K562 (cell line): ENCODE measurements around the gene FSTL3. TPM values are rescaled to one million over a fixed set of nuclear protein-coding genes. Genes with fewer than 3 reads are reported as not detected.

ENCODE experiments used
- CBX8 ChIP-seq: fragments of 200-600 bp; sonication (generic); IDR thresholded peaks from 2 replicates; pipeline ENCODE4 v1.6.1; 2012; ENCODE audit warnings: borderline replicate concordance, mixed run types, low read depth, mild to moderate bottlenecking, moderate library complexity, mixed read lengths, low read length, control low read depth, inconsistent platforms; ENCODE audit not compliant: poor library complexity, severe bottlenecking; ENCODE audit errors: extremely low read depth
- CEBPG ChIP-seq, 3 experiments: fragments of 200-800 bp in 1 of 3; sonication (Bioruptor generic) in 1 of 3; sonication (generic) in 1 of 3; formaldehyde crosslinking in 1 of 3; IDR thresholded peaks in 2 of 3; conservative IDR thresholded peaks in 1 of 3; 2 replicates each; pipeline versions ENCODE4 v1.6.1 to v1.8.0; 2016 to 2022; ENCODE audit warnings: missing compliant biosample characterization in 2 of 3, missing genetic modification characterization in 2 of 3, mild to moderate bottlenecking in 1 of 3, missing genetic modification reagents in 1 of 3
- FOXK1 ChIP-seq: sonication (generic); formaldehyde crosslinking; IDR thresholded peaks from 2 replicates; pipeline ENCODE4 v1.8.0; 2022; ENCODE audit warnings: missing genetic modification reagents, mild to moderate bottlenecking, borderline replicate concordance
- HINFP ChIP-seq: fragments of 450-650 bp; conservative IDR thresholded peaks from 2 replicates; pipeline ENCODE4 v1.6.1; 2016; ENCODE audit warnings: missing genetic modification characterization, low read depth, mild to moderate bottlenecking, control low read depth, missing compliant biosample characterization
- HSF4 ChIP-seq: fragments of 250-450 bp; sonication (Bioruptor Pico); IDR thresholded peaks from 2 replicates; pipeline ENCODE4 v2.1.2; 2022; ENCODE audit warnings: mild to moderate bottlenecking, moderate library complexity, borderline replicate concordance
- KAT7 ChIP-seq: sonication (generic); formaldehyde crosslinking; IDR thresholded peaks from 2 replicates; pipeline ENCODE4 v1.8.0; 2022; ENCODE audit warnings: missing genetic modification reagents, mild to moderate bottlenecking, borderline replicate concordance
- KLF13 ChIP-seq: fragments of 450-650 bp; IDR thresholded peaks from 2 replicates; pipeline ENCODE4 v1.6.1; 2016; ENCODE audit warnings: missing genetic modification characterization, low read depth, mild to moderate bottlenecking, missing compliant biosample characterization, moderate library complexity, borderline replicate concordance
- RBM25 ChIP-seq: fragments of 200-400 bp; formaldehyde crosslinking; IDR thresholded peaks from 2 replicates; pipeline ENCODE4 v1.6.1; 2018; ENCODE audit warnings: low read length, low read depth, moderate library complexity; ENCODE audit not compliant: severe bottlenecking
- RCOR1 ChIP-seq, 2 experiments: IDR thresholded peaks; 2 replicates each; pipeline ENCODE4 v1.6.1; 2012; ENCODE audit warnings: low read depth in 2 of 2, low read length in 2 of 2, borderline replicate concordance in 1 of 2, improper control_type of control experiment in 1 of 2
- RNF219 ChIP-seq: fragments of 250-450 bp; sonication (Bioruptor Pico); IDR thresholded peaks from 2 replicates; pipeline ENCODE4 v1.5.0; 2022; ENCODE audit warnings: mild to moderate bottlenecking
- SMAD4 ChIP-seq: fragments of 250-450 bp; sonication (Bioruptor Pico); conservative IDR thresholded peaks from 2 replicates; pipeline ENCODE4 v1.8.0; 2021; ENCODE audit warnings: inconsistent platforms, mild to moderate bottlenecking, moderate library complexity
- SP1 ChIP-seq: sonication (generic); formaldehyde crosslinking; IDR thresholded peaks from 2 replicates; pipeline ENCODE4 v1.8.1; 2022; ENCODE audit warnings: mild to moderate bottlenecking, missing genetic modification reagents
- SREBF1 ChIP-seq: fragments of 150-350 bp; IDR thresholded peaks from 2 replicates; pipeline ENCODE4 v1.6.1; 2014; ENCODE audit warnings: antibody characterized with exemption, low read depth, low read length, borderline replicate concordance
- TCFL5 ChIP-seq: fragments of 250-450 bp; sonication (Bioruptor Pico); conservative IDR thresholded peaks from 2 replicates; pipeline ENCODE4 v1.6.1; 2021; ENCODE audit warnings: mild to moderate bottlenecking, moderate library complexity, matching md5 sums
- ZNF146 ChIP-seq: IDR thresholded peaks from one replicate; pipeline ENCODE4 v1.6.1; 2018; ENCODE audit warnings: missing compliant biosample characterization; ENCODE audit not compliant: unreplicated experiment
- polyA plus RNA-seq, 8 experiments: library from polyadenylated mRNA; depleted of rRNA in 4 of 8; stranded (reverse) in 5 of 8; unstranded in 3 of 8; fragments of >200 nt; fragmentation: Nextera tagmentation in 2 of 8; fragmentation: Illumina TruSeq in 1 of 8; extraction: Ambion mirVana in 2 of 8; extraction: Trizol in 1 of 8; gene quantifications; 2 replicates each; pipeline versions ENCODE4 v1.2.1 to v1.2.3, GENCODE V29; 2011 to 2014; ENCODE audit warnings: inconsistent platforms in 1 of 8, missing spikeins in 1 of 8
- total RNA-seq, 7 experiments: library from RNA; depleted of rRNA in 6 of 7; stranded (reverse); fragments of >200 nt in 6 of 7; fragmentation: Illumina TruSeq in 2 of 7; extraction: Trizol in 2 of 7; gene quantifications; 2 replicates each; pipeline versions ENCODE4 v1.2.1 to v1.2.3, GENCODE V29; 2011 to 2021; ENCODE audit warnings: low replicate concordance in 1 of 7
- TF ChIP-seq, protein P1 (sequence below): sonication (generic); formaldehyde crosslinking; IDR thresholded peaks from 2 replicates; pipeline ENCODE4 v1.8.1; 2023; ENCODE audit warnings: mild to moderate bottlenecking, missing genetic modification reagents
- TF ChIP-seq, protein P2 (sequence below), 2 experiments: fragments of 450-650 bp in 1 of 2; sonication (generic) in 1 of 2; formaldehyde crosslinking in 1 of 2; IDR thresholded peaks in 1 of 2; conservative IDR thresholded peaks in 1 of 2; 2 replicates each; pipeline versions ENCODE4 v1.6.1 to v1.8.1; 2016 to 2023; ENCODE audit warnings: mild to moderate bottlenecking in 2 of 2, moderate library complexity in 2 of 2, inconsistent platforms in 1 of 2, missing genetic modification reagents in 1 of 2

FSTL3 gene
- total and polyA plus RNA-seq, 9 of the 15 experiments (the other 6 are each of a cell fraction or from before 2014, with no cell fraction given): 0.35 to 6.8 (median 4.2) TPM; not detected in 1

DNA sequence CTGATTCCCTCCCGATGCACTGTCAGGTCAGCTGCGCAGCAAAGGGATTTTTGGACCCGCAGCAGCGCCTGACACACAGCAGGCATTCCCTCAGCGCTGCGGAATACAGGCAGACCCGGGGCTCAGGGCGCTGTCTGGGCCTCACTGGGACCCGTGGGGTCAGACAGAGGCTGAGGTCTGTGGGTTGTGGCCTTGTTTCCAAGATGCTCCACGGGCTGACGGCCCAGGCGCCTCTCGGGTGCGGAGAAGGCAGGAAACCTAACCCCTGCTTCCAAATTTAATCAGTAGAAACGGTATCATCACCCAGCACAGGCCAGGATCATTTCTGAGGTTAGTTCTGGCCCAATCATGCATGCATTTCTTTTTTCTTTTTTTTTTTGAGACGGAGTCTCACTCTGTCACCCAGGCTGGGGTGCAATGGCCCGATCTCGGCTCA lies 12.5 kb upstream of the FSTL3 start (continued):
- TF ChIP-seq, protein P1, sequence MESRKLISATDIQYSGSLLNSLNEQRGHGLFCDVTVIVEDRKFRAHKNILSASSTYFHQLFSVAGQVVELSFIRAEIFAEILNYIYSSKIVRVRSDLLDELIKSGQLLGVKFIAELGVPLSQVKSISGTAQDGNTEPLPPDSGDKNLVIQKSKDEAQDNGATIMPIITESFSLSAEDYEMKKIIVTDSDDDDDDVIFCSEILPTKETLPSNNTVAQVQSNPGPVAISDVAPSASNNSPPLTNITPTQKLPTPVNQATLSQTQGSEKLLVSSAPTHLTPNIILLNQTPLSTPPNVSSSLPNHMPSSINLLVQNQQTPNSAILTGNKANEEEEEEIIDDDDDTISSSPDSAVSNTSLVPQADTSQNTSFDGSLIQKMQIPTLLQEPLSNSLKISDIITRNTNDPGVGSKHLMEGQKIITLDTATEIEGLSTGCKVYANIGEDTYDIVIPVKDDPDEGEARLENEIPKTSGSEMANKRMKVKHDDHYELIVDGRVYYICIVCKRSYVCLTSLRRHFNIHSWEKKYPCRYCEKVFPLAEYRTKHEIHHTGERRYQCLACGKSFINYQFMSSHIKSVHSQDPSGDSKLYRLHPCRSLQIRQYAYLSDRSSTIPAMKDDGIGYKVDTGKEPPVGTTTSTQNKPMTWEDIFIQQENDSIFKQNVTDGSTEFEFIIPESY (CRISPR knock-in tag): peak; percentile 36
- TF ChIP-seq CBX8 (no peak), RBM25 (no peak), RNF219 (CRISPR knock-in tag) (0 out of 2 replicates have a peak, but pooled peaks have one; percentile 37), SMAD4 (CRISPR knock-in tag) (no peak), SREBF1 (no peak), HSF4 (CRISPR knock-in tag) (no peak), CEBPG (CRISPR knock-in tag; IDR thresholded peaks at IDR 0.05) (no peak), CEBPG (tag; conservative IDR thresholded peaks at IDR 0.05 in 1 of 2, IDR thresholded peaks at IDR 0.05 in 1 of 2) (no peak), HINFP (no peak), RCOR1 (IDR thresholded peaks at IDR 0.05; ENCODE audit: borderline replicate concordance in 1 of 2, low read depth in 2 of 2, low read length in 2 of 2) (no peak), ZNF146 (CRISPR knock-in tag) (no peak), TCFL5 (CRISPR knock-in tag) (no peak), KLF13 (no peak), KAT7 (0 out of 2 replicates have a peak, but pooled peaks have one; percentile 26), SP1 (CRISPR knock-in tag) (peak; percentile 54; the same call in 1 of the 2 replicates), FOXK1 (CRISPR knock-in tag) (no peak)
- TF ChIP-seq, protein P2, sequence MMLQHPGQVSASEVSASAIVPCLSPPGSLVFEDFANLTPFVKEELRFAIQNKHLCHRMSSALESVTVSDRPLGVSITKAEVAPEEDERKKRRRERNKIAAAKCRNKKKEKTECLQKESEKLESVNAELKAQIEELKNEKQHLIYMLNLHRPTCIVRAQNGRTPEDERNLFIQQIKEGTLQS (IDR thresholded peaks at IDR 0.05): no peak
- TF ChIP-seq, protein P2 (CRISPR knock-in tag; conservative IDR thresholded peaks at IDR 0.05): no peak
